ENCODE results near the gene PES1.

PES1 gene

GRCh38 chr22:30531651-30532608 lies 59.8 kb downstream of the PES1 start:
- TF ChIP-seq MAX (IDR thresholded peaks at IDR 0.05) (no peak), USF1 (IDR thresholded peaks at IDR 0.05) (no peak), TCF12 (IDR thresholded peaks at IDR 0.05; ENCODE audit: low read depth) (no peak), TAF1 (IDR thresholded peaks at IDR 0.05; ENCODE audit: low read depth) (no peak), FOXM1 (IDR thresholded peaks at IDR 0.05; ENCODE audit: borderline replicate concordance, low read depth) (no peak), REST (IDR thresholded peaks at IDR 0.05; ENCODE audit: low read depth) (no peak), EGR1 (IDR thresholded peaks at IDR 0.05) (no peak), YY1 (IDR thresholded peaks at IDR 0.05; ENCODE audit: low read depth) (no peak), RAD21 (IDR thresholded peaks at IDR 0.05; ENCODE audit: low read depth) (no peak), NFIC (IDR thresholded peaks at IDR 0.05) (no peak), TEAD4 (IDR thresholded peaks at IDR 0.05) (no peak), ZBTB7A (IDR thresholded peaks at IDR 0.05; ENCODE audit: low read depth) (no peak), CEBPB (IDR thresholded peaks at IDR 0.05) (no peak), EP300 (IDR thresholded peaks at IDR 0.05; ENCODE audit: borderline replicate concordance) (no peak)

- no peak for TF ChIP-seq TAF1 (IDR thresholded peaks at IDR 0.05; ENCODE audit: low read depth)
- TF ChIP-seq NFIC (IDR thresholded peaks at IDR 0.05) = no peak
- TF ChIP-seq EGR1 (IDR thresholded peaks at IDR 0.05) = no peak
- TF ChIP-seq MAX (IDR thresholded peaks at IDR 0.05) = no peak
- no peak for TF ChIP-seq YY1 (IDR thresholded peaks at IDR 0.05; ENCODE audit: low read depth)
- no peak for TF ChIP-seq FOXM1 (IDR thresholded peaks at IDR 0.05; ENCODE audit: borderline replicate concordance, low read depth)
- no peak for TF ChIP-seq TEAD4 (IDR thresholded peaks at IDR 0.05)
These were observed 65.1 kb downstream of the PES1 start for GRCh38 chr22:30526656-30527055.

All from Ishikawa (cell line).